Left kidney (tissue), 2 donors: ENCODE measurements around the gene PCBP3. TPM values are rescaled to one million over a fixed set of nuclear protein-coding genes. Genes with fewer than 3 reads are reported as not detected.

Experiments used
- DNase-seq: peaks from one replicate; pipeline ENCODE4 v3.0.0-alpha.2; 2013
- polyA plus RNA-seq: library from polyadenylated mRNA; unstranded; fragments of 120-200 nt; gene quantifications from one replicate; pipeline ENCODE4 v1.2.1, GENCODE V29; 2013; ENCODE audit not compliant: insufficient read length

PCBP3 gene
- polyA plus RNA-seq, 1 donor: 2.0 TPM

DNA sequence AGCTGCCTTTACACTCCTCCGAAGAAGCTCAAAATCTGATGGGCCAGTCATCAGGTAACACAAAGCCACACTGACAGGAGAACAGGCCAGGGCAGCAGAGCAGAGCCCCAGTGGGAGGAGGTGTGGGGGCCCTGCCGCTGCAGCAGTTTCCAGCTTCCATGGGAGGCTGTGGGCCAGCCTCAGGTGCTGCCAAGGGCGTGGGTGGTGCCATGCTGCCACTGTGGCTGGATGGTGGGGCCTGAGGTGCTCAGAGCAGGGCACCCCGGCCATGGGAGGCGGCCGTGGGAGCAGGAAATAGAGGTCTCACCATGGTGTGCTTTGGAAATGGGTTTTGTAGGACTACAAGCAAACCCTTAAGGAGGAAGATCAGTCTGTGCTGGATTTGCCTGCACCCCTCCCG lies 287.3 kb downstream of the PCBP3 start:
- DNase-seq: no peak

DNA sequence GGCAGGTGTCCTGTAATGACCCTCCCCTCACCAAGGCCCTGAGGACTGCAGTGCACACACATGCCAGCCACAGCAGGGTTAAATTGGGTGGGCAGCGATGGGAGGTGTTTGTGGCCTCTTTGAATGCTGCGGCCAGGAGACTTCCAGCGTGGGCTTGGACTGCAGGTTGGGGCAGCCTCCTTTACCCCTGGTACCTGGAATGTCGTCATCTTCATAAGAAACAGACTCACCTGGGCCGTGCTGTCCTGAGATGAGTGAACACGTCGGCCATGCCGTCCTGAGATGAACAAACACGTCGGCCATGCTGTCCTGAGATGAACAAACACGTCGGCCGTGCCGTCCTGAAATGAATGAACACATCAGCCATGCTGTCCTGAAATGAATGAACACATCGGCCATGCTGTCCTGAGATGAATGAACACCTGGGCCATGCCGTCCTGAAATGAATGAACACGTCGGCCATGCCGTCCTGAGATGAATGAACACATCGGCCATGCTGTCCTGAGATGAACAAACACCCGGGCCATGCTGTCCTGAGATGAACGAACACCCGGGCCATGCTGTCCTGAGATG lies 288.0 kb downstream of the PCBP3 start:
- no peak for DNase-seq

DNA sequence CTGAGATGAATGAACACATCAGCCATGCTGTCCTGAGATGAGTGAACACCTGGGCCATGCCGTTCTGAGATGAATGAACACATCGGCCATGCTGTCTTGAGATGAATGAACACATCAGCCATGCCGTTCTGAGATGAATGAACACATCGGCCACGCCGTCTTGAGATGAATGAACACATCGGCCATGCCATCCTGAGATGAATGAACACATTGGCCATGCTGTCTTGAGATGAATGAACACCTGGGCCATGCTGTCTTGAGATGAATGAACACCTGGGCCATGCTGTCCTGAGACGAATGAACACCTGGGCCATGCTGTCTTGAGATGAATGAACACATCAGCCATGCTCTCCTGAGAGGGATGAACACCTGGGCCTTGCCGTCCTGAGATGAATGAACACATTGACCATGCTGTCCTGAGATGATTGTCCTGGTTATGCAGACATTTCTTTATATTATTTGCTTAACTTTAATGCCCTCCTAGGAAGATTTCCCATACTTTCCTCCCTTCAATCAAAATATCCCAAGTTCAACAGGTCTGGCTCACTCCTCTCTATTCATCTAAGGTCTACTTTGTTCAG lies 289.5 kb downstream of the PCBP3 start:
- no peak for DNase-seq

DNA sequence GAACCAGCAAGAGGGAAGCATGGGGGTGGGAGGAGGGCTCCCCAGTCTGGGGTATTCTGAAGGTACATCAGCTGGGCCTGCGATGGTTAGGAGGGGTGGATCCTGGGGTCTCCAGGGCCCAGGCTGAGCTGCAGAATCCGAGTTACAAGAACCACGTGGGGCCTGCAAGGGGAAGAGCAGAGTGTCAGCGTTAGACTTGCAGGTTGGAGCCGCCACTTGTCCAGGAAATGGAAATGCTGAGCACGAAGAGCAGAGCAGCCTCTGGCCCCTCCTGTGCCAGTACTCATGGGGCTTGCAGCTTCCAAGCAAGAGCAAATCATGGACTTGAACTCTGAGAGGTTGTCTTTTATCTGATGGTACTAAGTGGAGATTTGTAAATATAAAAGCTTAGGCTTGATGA lies 290.6 kb downstream of the PCBP3 start:
- DNase-seq: no peak

DNA sequence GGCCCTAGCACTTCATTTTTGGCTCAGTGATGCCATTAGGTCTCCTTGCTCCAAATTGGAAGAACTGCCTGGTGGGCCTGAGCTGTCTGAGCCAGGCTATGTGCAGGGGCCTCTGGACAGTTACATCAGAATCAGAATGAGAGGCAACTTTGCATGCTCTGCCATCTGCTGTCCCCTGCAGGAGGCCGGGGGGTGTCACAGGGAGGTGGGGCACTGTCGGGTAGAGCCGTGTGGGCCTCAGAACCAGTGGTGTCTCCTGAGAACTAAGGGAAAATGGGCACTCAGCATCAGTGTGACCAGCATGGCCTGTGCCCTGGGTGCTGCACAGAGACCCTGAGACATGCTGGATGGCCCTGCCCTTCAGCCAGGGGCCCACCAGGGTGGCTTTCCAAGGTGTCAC lies 291.0 kb downstream of the PCBP3 start:
- no peak for DNase-seq

DNA sequence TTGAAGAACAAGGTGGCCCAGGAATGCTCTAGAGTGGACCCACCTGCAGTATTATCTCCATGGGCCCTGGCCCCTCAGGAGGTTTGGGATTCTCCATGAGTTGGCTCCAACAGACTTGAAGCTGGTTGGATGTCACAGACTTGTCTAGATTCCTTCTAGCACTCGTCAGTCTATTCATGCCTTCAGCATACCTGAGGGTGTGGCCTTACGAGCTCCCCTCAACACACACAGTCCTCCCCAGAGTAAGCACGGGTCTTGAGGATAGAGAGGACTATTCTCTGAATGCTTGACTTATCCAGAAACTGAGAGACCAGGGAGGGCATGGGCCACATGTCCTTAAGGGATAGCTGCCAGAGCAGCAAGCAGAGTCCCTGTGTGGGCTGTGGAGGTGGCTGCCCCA lies 292.1 kb downstream of the PCBP3 start:
- DNase-seq: no peak

DNA sequence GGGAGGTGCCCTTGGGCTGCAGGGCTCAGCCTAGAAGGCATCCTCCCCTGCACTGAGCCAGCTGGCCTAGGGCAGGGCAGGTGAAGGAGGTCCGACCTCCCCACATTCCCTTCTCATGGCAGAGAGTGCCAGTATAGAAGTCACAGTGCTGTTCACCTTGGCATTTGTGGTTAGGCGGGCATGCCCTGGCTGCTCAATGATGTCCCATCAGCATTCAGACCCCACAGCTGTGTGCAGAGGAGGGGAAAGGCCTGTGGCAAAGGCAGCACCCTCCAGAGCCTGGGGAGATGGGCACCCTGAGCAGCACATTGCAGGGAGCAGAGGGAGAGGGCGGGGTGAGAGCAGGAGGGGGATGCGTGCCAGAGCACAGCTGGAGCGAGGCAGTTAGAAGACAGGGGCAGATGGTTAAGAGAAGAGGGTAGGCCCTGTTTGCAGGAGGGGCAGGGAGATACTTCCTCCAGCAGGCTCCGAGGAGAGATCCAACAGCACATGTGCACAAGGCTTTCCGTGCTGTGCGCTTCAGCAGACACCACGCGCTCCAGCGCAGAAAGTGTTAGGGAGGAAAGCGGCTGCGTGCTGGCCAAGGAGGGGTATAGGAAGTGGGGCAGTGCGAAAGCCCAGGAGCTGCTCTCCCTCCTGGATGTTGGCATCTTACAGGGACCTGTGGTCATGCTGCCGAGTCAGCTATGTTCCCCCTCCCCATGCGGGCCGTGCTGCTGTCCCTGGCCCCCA lies 294.4 kb downstream of the PCBP3 start:
- no peak for DNase-seq

DNA sequence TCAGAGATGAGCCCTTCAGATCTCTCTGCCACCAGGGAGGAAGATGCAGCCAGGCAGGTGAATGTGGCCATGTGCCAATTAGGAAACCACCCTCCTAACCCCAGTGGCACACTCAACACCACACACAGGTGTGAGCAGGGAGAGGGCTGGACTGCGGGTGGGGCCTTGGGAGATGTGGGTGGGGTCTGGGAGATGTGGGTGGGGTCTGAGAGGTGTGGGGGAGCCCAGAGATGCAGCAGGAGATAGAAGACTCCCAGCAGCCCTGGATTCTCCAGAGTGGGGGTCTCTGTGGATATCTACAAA lies 294.9 kb downstream of the PCBP3 start:
- no peak for DNase-seq

DNA sequence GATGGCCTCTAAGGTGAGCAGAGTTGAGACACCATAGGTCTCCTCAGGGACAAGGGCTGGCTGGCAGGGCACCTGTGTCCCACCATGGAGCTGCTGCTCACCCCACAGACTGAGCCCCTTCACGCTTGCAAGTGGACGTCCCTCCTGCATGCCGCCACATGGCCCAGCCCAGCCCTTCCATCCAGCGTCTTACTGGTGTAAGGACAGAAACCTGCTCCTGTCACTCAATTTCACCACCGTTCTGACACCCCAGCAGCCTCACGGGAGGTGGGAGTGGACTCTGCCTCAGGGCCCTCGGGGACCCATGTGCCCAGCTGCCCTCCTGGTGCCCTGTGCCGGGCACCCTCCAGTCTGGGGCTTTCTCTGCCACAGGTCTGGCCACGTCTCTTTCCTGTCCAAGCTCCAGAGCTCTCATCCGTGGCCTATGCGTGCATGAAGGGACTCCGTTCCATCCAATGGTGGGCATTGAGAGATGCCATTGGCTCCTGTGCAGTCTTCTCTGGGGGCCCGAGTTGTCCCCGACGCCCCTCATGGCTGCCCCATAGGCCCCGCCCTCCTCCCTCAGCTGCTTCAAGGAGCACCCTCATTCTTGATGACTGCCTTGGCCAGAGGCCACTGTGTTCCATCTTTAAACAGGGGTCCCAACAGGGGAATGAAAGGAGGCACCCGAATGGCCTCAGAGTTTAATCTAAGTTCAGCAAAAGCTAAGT lies 295.4 kb downstream of the PCBP3 start:
- DNase-seq: no peak

DNA sequence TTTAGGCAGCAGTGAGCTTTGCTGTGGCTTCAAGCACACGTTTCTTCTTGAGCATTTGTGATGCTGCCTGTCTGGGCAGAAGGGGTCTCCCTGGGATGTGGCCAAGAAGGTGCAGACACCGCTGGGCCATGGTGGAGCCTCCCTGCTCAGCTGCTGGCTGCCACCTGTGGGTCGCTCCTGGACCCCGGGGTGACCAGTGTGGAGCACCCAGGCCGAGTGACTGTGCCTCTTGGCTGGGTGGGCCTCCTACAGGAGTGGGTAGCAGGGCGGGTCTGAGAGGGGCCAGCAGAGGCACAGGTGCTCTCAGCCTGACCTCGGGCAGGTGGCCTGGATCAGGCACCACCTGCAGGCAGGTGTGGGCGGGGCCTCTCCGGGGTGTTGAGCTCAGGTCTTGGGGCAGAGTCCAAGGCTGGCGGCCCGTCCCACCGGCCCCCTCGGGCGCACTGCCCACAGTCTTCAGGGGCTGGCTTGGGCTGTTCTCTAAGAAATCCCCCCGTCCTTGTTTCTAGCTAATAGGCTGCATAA lies 296.1 kb downstream of the PCBP3 start:
- no peak for DNase-seq

DNA sequence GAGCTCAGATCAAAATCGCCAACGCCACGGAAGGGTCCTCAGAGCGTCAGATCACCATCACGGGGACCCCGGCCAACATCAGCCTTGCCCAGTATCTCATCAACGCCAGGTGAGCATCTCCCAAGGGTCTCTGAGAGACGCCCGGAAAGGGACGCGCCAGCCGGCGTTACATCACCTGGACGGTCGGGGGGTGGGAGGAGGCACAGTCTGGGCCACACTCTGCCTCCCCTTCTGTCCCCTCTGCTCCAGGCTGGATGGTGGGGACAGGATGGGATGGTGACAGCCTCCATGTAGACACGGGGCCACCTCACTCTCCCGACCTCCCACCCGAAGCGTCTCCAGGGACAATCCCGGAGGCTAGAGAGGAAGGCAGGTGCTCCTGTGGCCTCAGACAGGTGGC lies 296.6 kb downstream of the PCBP3 start:
- no peak for DNase-seq

DNA sequence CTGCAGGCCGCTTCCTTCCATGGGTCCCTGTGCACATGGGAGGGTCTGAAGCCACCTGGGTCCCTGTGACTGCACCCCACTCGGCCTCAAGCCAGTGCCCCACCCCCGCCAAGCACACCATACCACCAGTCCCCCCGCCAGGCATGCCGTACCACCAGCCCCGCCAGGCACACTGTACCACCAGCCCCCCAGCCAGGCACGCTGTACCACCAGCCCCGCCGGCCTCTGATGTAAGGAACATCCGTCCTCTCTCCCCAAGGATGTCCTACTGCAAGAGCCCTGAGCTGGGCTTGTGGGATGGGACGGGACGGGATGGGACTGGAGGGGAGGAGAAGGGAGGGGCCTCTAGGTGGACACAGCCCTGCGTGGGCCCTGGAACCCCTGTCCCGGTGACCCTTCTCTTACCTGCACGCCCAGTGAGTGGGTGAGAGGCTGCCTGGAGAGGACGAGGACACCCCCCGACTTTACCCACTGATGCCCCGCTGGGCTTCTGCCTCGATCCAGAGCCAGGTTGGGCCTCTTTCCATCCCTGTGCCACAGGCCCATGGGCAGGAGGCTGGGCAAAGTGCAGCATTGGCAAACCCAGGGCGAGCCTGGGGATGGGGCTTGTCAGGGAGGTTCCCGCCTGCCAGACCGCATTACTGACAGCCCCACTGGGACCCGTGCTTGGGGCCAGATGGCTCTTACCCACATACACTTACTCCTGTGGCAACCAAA lies 297.3 kb downstream of the PCBP3 start:
- DNase-seq: no peak

DNA sequence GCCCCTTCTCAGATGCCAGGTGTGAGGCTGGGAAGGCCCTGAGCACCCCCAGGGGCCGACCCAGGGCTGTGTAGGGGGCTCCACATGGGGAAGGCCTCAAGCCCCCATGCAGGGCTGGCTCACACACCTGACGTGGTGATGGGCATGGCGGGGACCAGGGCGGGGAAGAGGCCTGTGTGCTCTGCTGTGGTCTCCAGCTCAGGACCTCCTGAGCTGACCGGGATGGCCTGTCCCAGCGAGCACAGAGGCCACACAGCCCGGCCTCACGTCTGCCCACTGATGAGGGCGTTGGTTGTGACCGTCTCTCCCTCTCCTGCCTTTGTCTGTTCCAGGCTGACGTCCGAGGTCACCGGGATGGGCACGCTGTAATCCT lies 297.8 kb downstream of the PCBP3 start:
- no peak for DNase-seq

DNA sequence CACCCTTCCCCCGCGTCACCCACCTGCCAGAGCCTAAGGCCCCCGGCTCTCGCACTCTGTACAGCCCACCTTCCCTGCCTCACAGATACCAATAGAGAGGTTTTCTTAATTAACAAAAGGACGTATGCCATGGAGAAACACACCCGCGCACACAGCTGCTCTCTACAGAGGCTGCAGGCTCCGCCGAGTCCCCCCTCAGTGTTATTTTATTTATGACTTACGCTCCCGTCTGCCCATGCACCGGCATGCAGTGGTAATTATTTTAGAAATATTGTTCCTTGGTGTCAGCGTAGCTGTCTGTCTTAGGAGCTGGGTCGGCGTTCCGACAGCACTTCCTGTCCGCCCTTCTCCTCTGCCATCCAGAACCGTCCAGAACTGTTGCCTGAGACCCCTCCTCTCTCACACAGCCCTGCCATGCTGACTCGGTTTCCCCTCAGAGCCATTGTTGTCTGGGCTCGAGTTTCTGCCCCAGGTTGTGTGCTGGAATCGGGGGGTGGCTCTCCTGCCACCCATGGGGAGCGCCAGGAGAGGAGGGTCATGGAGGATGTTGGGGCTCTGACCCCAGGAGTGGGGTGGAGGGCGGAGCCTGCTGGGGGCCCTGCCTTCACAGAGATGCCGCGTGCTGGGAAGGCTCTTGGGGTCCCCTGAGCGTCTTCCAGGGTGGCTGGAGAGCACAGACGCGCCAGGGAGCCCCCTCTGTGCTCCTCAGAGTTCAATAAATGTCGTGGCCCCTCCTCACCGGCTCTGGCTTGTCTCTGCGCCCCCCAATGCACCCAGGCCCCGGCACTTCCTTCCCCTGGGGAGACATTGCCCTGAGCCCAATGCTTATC lies 298.4 kb downstream of the PCBP3 start:
- no peak for DNase-seq

DNA sequence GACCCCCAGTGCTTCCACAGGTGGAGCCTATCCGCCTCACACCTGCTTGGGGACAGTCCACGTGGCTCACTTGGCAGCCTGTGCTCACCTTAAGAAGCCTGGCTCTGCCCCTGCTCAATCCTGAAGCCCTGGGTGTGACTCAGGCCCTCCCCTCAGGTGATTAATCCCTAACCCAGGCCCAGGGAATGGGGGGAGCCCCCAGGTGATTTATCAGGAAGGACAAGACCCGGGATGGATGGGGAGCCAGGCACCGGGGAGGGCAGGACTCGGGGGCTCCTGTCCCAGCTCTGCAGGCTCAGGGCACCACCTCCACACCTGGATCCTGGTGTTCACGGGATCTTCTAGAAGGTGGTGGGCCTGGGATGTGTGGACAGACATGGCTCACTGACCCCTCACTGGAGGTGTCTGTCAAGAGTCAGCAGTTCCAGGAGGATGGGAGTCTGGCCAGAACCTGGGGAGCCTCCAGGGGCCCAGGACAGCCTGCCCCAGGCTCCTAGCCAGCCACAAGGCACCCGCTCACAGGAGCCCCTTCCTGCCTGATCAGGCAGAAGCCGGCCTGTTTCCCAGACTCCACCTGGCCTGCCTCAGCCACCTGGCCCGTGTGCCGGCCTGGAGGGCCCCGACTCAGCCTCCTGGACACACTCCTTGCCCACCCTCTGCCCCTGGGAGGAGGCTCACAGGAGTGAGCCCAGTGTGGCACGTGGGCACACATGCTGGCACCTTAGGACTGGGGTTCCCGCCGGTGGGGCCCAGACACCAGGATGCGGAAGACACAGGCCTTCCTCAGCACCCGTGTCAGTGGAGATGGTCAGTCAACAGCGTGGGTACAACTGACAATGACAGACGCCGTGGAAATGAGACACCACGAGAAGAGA lies 299.5 kb downstream of the PCBP3 start:
- DNase-seq: no peak

DNA sequence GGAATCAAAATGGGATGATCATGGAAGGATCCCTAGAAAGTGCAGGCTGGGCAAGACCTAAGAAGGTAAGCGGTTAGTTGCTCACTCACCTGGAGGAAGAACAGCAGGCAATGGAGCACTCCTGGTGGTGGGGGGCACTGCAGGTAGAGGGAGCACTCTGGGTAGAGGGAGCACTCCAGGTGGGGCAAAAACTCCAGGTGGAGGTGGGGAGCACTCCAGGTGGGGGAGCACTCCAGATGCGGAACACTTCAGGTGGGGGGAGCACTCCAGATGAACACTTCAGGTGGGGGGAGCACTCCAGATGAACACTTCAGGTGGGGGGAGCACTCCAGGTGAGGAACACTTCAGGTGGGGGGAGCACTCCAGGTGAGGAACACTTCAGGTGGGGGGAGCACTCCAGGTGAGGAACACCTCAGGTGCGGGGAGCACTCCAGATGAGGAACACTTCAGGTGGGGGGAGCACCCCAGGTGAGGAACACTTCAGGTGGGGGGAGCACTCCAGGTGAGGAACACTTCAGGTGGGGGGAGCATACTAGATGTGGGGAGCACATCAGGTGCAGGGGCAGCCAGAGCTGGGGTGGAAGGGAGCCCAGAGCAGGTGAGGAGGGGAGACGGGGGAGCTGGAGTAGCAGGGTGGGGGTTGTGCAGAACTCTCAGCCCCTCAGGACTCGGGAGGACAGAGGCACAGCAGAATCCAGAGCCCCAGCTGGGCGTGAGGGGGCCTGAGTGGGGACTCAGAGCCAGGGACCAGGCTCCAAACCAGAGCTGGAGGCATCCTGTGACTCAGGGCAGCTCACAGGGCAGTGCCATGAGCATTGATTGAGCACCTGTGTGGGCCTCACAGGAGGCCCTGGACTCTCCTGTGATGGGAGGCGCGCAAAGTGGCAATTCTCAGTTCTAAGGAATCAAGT lies 300.4 kb downstream of the PCBP3 start:
- DNase-seq: no peak

DNA sequence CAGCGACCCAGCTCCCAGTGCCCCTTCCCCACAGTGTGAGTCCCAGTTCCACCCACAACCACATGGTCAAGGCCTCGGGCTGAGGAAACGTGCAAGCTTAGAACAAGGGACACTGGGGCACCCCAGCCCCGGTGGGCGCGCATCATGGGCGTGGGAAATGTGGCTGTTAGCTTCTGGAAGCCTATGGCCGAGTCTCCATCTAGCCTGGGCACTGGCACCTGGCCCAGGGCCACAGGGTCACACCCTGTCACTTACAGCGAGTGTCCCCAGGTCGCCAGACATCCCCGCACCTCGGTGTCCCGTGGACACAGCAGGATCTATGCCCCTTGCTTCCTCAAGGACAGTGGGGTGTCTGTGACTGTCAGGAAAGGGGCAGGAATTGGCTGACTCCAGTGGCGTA lies 301.1 kb downstream of the PCBP3 start:
- no peak for DNase-seq

DNA sequence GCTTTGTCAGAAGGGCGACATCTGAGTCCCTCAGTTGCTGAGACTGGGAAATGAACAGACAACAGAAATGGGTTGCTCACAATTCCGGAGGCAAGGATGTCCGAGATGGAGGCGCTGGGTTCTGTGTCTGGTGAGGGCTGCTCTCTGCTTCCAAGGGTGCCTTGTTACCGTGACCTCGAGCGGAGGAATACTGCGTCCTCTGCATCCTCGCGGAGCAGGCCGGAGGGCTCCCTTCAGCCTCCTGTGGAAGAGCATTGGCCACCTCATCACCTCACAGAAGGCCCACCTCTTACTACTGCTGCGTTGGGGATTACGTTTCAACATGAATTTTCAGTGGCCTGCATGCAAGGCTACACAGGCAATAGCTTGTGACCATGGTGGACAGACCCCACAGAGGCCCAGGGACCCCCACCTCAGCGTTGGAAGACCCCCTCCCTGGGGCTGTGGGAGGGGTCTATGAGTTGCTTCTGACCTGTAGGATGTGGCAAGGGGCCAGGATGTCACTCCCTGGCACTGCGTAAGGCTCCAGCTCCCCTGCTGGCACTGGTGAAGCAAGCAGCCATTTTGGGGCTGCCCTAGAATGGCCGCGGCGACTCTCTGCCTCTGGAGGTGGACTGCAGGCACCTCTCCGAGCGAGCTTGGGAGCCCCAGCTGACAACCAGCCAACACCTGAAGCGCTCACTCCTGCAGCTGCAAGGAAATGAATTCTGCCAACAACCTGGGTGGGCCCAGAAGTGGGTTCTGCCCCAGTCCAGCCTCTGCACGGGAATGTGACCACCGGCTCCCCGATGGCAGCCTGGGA lies 301.7 kb downstream of the PCBP3 start:
- no peak for DNase-seq

DNA sequence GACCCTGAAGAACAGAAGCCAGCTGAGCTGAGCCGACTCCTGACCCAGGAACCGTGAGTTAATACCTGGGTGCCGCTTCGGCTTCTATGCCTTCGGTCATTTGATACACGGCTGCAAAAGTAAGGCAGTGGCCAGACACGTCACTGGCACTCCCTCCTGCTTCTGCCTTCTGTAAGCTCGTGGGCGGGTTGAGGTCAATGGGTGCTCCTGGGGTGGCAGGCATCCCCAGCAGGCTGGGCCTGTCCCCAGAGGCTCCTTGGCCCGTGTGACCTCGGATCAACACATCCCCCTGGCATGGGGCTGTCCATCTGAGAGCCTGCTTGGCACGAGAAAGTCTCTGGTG lies 302.3 kb downstream of the PCBP3 start:
- DNase-seq: no peak
